ENCODE measurements around the gene SSBP1.

GRCh38 chr7:141713890-141714289 is 24.3 kb upstream of the SSBP1 start:
- TF ChIP-seq CREB1 (CRISPR knock-in tag; IDR thresholded peaks at IDR 0.05; ENCODE audit: low read depth) (no peak), EZH2 (IDR thresholded peaks at IDR 0.05; ENCODE audit: low read depth, unreplicated experiment) (no peak), CTCF (conservative IDR thresholded peaks at IDR 0.05; ENCODE audit: low read depth in 2 of 2) (no peak), REST (IDR thresholded peaks at IDR 0.05; ENCODE audit: unreplicated experiment) (no peak), EZH2phosphoT487 (IDR thresholded peaks at IDR 0.05; ENCODE audit: unreplicated experiment) (no peak), ZNF331 (CRISPR knock-in tag; IDR thresholded peaks at IDR 0.05; ENCODE audit: low read depth) (no peak), ZNF114 (CRISPR knock-in tag; IDR thresholded peaks at IDR 0.05) (no peak), STAT1 (IDR thresholded peaks at IDR 0.05; ENCODE audit: unreplicated experiment) (no peak)
